Stromal cell of bone marrow (primary cell): ENCODE measurements around the gene NTNG2.

Experiments
- DNase-seq: peaks from one replicate; pipeline ENCODE4 v3.0.0-alpha.2; 2012; ENCODE audit warnings: low read depth

NTNG2 gene

DNA sequence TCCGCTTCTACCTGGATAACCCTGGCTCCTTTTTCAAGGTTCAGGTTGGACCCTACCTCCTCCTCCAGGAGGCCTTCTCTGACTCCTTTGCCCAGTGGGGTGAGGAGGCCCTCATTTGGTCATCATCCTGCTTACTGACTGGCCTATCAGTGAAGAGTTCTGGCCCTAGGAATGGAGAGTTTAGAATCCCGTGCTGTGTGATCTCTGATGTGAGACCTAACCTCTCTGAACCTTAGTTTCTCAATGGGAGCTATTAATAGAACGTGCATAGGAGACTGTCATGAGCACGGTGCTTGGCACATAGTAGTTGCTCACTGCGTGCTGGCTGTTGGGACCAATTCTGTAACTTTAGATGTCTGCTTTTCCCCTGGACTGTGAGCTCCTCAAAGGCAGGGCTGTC lies 10.3 kb downstream of the NTNG2 start:
- DNase-seq = no peak

DNA sequence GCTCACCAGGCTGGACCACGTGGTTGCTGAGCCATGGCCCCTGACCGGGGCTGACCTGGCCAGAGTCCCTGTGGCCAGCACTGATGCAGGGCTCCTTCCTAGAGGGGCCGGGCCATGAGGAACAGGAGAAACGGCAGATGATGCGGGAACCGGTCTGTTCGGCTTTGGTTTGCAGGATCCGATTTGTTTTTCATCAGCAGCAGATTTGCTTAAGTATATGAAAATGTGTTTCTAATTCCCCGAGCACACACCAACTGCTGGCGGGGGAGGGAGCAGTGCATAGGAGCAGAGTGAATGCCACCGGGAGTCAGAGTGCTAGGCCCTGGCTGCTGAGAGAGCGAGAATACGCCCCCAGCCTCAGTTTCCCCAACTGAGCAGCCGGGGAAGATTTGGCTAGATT lies 13.6 kb downstream of the NTNG2 start:
- no peak for DNase-seq

DNA sequence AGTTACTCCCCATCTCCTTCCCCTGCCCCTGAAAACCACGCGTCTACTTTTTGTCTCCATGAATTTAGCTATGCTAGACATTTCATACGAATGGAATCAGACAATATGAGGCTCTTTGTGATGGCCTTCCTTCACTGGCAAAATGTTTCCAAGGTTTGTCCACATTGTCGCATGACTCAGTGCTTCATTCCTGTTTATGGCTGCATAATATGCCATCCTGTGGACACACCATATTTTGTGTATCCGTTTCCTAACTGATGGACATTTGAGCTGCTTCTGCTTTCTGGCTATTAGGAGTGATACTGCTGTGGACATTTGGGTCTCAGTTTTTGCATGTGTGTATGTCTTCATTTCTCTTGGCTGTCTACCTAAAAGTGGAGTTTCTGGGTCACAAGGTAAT lies 14.5 kb downstream of the NTNG2 start:
- DNase-seq = no peak

DNA sequence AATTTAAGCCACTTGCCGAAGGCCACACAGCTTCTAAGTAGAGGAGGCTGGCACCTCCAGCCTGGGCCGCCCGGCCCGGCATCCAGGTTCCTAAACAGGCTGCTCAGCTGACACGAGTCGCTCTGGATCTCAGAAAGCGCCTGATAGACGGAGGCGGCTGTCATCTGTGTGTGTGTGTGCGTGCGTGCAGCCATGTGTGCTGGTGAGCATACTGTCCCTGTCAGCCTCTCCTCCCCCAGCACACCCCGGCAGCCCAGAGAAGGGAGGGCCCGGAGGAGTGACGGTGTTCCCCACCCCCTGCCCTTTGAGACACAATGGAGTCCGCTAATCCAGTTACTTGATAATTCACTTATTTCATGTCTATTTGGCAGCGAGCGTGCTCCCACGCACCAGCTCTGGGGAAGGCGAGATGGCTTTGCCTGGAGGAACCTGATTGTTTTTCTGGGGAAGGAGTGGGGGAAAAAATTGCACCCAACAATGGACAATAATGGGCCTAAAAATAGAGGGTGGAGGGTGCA lies 20.0 kb downstream of the NTNG2 start:
- no peak for DNase-seq

DNA sequence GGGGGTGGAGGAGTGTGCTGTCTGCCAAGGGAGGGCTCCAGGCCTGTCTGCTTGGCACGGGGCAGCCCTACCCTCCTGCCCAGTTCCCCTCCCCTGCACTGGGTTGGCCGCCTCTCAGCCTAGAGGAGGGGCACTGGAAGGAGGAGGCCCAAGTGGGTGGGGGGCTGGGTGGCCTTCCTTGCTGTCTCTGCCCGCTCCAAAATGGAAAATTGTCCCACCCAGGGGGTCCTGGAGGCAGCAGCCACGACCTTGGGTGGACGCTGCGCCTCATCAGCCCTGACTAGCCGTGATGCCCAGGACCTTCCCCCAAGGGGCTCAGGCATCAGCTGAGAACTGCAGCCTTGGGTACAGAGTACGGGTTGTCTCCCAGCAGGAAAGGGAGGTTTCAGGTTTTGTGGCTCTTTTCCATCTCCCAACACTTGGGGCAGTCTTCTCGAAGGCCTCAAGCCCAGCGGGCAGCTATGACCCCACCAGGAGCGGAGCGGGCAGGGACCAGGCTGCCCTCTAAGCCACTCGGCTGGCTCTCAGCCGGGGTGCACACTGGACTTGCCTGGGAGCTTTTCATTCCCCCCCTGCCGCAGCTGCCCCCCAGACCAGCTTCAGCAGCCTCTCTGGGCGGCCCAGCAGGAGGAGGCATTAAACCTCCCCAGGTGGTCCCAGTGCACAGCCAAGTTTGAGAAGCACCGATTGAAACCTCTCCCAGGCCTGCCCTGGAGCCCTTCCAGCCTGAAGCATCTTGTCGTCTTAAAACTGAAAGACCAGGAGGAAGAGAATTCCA lies 20.6 kb downstream of the NTNG2 start:
- no peak for DNase-seq

DNA sequence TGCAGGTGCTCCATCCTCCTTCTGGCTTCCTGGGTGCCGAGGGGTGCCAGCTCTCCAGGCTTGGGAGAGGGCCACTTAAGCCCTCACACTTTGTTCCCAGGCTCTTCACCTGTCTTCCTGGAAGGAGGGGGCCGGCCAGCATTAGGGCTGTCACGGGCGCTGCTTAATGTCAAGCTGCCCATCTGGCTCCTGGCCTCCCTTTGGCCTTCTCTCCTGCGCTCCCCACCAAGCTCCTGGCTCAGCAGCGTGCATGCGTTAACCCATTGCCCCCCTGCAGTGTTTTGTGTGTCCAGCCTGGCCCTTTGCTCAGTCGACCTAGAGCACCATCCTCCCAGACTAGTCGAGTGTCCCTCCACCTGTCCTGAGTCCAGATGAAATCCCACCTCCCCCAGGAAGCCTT lies 21.3 kb downstream of the NTNG2 start:
- DNase-seq = no peak

DNA sequence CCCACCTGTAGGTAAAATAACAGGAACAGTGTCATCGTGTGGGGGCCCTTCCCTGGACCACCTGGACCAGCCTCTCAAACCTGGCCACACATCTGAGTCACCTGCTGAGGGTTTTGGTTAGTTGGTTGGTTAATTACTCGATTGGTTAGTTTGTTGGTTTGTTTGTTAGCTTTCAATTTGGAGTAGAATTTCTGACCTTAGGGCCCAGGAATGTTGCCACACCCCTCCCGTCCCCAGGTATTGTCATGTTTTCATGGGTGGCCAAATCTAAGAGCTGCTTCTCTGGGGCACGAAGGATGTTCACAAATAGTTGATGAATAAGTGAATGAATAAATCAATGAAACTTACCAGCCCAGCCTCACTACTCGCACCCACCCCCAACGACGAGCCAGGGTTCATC lies 21.9 kb downstream of the NTNG2 start:
- no peak for DNase-seq

DNA sequence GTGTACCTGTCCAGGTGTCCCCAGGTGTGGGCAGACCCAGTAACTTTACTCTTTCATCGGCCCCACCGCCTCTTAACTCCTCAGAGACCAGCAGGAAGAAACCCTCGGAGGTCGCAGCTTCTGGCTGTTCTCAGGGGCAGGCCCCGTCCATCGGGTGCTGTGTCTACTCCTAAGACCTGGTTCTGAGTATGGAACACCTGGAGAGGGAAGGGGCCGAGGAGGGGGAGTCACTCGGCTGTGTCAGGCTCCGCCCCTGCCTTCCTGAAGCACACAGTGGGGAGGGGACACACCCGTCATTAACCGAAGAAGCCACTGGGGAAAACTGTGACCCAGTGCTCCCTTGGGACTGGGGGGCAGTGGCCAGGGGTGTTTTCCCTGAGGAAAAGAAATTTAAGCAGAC lies 22.3 kb downstream of the NTNG2 start:
- no peak for DNase-seq

DNA sequence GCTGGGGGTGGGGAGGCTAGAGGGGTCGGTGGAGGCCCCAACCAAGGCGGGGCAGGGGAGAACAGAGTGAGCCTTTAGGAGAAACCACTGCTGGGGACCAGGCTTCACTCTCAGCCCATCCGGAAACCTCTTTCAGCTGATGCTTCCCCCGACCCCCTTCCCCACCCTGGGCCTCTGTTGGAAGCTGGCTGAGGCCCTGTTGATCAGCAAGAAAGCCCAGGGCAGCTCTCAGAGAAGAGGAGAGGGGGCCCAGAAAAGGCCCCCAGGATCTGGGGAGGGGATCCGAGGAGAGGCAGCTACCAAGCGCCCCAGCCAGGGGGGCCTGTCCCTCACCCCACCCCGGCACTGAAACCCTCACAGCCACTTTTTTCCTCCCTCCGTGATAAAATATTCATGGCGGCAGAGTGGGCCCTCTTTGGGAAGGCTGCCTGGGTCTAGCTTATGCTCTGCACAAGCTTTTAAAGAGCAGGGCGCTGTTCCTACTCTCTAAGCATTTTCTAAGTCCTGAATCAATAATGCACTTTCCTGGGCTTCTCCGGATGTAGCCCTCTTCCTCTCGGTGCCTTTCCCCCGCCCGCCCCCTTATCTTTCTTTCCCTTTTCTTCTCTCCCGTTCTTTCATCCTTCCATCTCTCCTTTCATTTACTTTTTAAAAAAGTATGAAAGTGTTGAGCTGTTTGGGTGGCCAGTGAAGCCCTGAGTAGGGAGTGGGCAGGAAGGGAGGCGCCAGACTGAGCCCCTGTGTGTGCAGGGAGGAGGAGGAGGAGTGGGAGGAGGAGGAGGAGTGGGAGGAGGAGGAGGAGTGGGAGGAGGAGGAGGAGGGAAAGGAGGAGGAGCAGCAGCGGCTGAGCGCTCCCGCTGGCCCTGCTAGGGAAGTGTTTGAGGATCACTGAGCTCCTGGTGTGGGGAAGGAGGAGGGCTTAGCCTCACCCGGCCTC lies 23.5 kb downstream of the NTNG2 start:
- DNase-seq = no peak

DNA sequence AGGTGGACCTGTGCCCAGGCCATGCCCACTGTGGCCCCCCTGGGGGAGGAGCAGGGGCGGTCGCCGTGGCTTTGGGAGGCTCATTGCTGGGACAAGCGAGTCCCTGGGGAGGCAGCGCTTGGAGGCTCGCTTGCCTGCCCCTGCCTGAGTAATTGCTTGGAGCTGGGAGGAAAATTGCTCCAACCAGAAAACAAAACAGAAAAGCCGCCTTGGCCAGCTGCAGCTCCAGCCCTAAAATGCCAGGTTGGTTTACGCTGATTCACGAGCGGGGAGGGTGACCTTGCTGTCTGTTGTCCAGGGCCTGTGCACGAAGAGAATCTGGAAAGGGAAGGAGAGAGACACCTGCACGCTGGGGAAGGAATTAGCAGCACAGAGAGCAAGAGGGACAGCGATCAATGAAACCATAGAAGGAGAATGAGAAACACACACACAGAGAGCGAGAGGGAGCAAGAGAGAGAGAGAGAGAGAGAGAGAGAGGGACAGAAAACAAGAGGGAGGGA lies 25.3 kb downstream of the NTNG2 start:
- no peak for DNase-seq

DNA sequence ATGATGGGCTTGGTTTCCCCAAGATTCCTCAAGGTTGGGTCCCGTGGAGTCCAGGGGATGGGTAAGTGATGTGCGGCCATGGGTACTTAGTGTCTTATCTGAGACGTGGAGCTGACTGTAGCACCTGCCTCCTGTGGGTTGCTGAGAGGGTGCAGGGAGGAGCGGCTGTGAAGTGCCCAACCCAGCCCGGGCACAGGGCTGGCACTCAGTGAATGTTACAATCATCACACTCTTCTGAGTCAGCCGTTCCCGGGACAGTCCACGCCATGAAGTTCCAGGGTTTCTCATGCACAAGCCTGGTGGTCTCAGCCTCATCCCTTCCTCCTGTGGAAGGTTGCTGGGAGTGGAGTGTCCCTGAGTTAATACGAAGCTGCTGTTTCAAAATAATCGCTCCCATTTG lies 29.1 kb downstream of the NTNG2 start:
- DNase-seq = no peak

DNA sequence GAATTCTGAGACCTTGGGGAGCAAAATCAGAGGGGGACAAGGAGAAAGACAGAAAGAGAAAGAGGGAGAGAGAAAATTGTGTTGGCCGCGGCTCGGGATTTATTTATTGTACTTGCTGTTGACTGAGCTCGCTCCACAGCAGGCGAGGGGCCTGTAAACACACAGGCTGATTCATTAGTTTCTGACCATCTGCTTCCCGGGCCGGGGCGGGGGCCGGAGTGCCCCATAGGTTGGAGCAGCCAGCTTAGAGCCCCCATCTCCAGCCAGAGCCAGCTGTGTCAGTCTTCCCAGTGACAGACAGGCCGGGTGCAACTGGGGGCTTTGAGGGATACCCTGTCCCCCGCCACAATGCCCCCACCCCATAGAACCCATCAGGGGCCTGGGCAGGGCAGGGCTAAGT lies 30.9 kb downstream of the NTNG2 start:
- no peak for DNase-seq

DNA sequence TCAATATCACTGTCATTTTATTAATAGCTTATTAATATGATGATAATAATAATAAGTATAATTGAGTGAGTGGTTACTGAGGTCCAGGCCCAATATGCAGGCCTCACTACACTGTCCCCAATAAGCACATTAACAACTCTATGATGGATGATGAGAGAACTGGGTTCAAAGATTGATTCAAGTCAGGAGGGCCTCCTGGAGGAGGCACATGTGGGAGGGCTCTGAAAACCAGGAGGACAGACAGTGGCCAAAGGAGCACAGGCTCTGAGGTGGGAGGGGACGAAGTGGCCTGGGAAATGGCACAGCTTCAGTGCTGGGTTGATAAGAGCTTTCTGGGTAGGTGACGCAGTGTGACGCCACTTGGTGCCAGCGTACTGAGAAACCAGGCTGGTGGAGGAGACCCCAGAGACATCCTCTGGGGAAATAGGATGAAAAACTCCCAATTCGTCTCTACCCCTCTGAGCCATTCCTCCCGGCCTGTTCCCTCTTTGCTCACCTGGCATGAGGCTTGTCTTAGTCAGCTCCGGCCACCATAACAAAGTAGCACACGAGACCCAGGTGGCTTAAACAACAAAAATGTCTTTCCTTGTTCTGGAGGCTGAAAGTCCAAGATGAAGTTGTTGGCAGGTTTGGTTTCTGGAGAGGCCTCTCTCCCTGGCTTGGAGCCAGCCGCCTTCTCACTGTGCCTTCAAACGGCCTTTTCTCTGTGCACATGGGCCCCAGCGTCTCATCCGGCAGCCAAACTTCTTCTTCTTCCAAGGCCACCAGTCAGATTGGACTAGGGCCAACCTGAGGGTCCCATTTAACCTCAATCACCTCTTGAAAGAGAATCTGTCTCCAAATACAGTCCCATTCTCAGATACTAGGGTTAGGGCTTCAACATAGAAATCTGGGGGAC lies 31.6 kb downstream of the NTNG2 start:
- no peak for DNase-seq

DNA sequence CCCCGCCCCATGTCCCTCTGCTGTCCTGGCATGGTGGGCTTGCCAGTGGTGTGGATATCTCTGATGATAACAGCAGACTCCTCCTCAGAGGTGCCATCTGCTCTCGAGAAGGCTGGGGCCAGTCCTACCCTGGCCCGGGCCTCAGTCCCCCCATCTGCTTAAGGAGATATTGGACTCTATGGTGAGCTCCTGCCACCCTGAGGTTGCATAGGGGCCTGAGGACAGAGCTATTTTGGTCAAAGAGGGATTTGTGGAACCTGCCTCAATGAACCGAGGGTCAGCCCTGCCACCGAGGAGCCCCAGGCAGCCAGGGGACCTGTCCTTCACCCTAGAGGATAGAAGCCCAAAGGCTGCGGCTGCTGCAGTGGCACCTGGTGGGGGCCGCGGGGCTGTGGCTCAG lies 32.6 kb downstream of the NTNG2 start:
- DNase-seq = no peak

DNA sequence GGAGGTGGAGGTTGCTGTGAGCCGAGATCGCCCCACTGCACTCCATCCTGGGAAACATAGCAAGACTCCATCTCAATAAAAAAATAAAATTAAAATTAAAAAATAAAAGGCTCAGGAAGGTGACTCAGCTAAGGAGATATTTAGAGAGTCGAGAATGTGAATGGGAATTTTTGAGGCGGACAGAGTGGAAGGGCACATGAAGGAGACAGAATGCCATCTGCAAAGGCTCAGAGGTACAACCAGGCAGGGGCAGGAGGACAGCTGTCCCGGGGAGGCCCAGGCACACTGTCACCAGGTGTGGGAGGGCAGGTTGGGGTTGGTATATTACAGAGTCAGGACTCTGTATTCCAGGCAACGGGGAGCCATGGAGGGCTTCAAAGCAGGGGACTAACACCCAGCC lies 35.5 kb downstream of the NTNG2 start:
- DNase-seq = no peak

DNA sequence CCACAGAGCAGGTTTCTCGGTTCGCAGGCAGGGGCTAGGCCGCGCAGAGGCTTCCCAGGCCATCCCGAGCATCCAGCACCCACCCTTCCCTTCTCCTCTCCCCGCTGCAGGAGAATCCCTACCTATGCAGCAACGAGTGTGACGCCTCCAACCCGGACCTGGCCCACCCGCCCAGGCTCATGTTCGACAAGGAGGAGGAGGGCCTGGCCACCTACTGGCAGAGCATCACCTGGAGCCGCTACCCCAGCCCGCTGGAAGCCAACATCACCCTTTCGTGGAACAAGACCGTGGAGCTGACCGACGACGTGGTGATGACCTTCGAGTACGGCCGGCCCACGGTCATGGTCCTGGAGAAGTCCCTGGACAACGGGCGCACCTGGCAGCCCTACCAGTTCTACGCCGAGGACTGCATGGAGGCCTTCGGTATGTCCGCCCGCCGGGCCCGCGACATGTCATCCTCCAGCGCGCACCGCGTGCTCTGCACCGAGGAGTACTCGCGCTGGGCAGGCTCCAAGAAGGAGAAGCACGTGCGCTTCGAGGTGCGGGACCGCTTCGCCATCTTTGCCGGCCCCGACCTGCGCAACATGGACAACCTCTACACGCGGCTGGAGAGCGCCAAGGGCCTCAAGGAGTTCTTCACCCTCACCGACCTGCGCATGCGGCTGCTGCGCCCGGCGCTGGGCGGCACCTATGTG lies 36.1 kb downstream of the NTNG2 start:
- DNase-seq = no peak

DNA sequence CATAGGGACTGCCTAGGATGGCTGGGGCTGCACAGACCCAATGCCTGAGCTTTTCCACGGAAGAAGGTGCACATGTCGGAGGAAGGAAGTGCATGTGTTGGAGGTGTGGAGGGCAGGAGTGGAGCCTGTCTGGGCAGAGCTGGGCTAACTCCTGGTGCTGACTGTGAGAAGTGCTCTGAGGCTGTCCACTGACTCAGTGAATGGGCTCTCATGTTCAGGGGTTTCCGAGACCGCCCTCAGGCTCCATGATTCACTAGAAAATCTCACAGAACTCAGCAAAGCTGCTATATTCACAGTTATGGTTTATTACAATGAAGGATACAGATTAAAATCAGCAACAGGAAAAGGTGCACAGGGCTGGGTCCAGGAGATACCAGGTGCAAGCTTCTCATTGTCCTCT lies 37.2 kb downstream of the NTNG2 start:
- no peak for DNase-seq

DNA sequence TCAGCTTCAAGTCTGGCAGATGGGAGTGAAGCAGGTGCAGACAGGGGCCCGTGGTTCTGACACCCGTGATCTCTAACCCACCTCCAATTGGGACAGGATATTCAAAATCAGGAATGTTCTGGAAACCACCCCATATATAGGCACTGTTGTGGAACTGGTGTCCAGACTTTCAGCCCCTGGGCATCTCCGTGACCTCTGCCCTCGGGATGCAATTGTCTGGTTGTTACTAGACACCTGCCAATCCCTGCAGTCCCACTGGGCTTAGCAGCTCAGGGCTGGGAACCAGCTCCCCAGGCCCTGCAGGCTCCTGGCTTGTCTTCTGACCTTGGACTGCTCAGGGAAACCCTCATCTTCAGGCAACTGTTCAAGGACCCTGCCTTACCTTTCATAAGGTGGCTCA lies 38.8 kb downstream of the NTNG2 start:
- no peak for DNase-seq

DNA sequence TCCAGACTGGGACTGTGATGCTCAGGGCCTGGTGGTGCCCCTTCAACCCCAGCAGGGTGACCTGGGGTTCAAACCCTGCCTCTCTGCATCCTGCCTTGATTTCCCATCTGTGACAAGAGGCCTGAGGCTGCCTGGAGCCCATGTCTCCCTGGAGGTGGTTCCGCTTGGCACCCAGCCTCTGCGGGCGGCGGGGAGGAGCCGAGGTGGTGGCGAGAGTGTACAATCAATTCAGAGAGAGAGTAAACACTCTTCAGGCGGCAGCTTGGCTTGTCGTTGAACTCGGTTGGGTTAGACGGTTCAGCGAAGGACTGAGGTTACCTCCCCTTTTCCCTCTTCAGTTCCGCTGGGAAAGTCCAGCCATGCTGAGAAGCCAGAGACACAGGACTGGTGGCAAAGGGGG lies 39.3 kb downstream of the NTNG2 start:
- DNase-seq = no peak

DNA sequence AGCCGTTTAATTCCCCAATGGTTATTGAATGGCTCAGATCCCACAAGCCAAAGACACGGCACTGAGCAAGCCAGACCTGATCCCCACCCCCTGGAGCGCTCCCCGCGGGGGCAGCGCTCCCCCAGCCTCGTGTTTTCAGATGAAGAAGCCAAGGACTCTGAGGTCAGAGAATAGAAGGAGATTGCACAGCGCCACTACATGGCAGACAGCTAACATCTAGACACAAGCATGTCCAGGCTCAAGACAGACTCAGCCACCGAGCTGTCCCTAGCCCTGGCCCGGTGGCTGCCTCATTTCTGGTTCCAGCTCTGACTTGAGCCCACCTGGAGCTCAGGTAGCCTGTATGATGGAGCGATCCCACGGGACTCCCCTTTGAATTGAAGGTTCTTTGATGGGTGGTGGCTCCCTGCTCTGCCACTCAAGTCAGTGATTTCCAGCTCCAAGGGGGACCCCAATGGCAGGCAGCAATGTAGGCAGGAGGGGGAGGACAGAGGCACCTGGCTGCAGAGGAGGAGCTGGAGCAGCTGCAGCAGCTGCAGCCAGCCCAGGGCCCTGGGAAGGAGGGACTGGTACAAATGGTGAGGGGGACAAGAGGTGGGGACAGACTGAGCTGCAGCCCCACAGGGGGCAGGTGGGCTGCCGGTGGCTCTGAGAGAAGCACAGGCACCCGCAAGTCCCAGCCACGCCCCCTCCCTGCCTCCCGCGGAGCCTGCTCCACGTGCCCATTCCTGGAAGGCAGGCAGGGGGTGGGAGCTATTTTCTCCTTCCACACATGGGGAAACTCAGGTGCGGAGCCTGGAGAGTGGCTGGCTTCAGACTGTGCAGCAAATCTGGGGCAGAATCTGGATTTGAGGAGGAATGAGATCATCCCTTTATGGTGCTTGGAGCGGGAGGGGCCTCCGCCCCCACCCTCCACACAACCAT lies 40.2 kb downstream of the NTNG2 start:
- DNase-seq = no peak
